Tibial nerve (tissue), 3 donors: ENCODE data around the gene ZNF326.

Experiments used
- POLR2A ChIP-seq, 2 donors: fragments of 450-650 bp; IDR thresholded peaks; one replicate each; pipeline ENCODE4 v1.6.1; 2017; ENCODE audit warnings: antibody characterized with exemption in 2 of 2, mild to moderate bottlenecking in 2 of 2, moderate library complexity in 2 of 2
- TF ChIP-seq, protein P1 (sequence below), 5 experiments: fragments of 200-600 bp in 3 of 5; fragments of 450-650 bp in 2 of 5; sonication (generic) in 3 of 5; IDR thresholded peaks; one replicate each; pipeline ENCODE4 v1.5.1; 2016 to 2019; ENCODE audit warnings: antibody characterized with exemption in 5 of 5, mild to moderate bottlenecking in 3 of 5, moderate library complexity in 2 of 5

DNA sequence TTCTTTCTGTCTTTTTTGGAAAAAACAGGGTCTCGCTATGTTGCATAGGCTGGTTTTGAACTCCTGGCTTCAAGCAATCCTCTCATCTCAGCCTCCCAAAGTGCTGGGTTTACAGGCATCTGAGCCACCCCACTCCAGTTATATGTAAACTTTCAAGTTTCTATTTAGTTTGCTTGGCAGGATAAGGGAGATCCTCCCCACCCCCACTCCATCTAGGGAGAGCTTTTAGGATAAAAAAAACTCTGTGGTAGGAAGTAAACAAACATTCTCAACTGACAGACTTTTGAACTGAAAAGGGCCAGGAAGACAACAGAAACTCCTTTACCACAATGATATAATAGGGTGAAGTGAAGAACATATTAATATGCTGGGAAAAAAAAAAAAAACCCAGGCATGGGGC lies 41.0 kb upstream of the ZNF326 start:
- TF ChIP-seq, protein P1, sequence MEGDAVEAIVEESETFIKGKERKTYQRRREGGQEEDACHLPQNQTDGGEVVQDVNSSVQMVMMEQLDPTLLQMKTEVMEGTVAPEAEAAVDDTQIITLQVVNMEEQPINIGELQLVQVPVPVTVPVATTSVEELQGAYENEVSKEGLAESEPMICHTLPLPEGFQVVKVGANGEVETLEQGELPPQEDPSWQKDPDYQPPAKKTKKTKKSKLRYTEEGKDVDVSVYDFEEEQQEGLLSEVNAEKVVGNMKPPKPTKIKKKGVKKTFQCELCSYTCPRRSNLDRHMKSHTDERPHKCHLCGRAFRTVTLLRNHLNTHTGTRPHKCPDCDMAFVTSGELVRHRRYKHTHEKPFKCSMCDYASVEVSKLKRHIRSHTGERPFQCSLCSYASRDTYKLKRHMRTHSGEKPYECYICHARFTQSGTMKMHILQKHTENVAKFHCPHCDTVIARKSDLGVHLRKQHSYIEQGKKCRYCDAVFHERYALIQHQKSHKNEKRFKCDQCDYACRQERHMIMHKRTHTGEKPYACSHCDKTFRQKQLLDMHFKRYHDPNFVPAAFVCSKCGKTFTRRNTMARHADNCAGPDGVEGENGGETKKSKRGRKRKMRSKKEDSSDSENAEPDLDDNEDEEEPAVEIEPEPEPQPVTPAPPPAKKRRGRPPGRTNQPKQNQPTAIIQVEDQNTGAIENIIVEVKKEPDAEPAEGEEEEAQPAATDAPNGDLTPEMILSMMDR (IDR thresholded peaks at IDR 0.05) = no peak
- TF ChIP-seq POLR2A (IDR thresholded peaks at IDR 0.05) = no peak
